Measurements from ENCODE around the gene P2RX5. TPM values are rescaled to one million over a fixed set of nuclear protein-coding genes. Genes with fewer than 3 reads are reported as not detected.

The P2RX5 gene
- total and polyA plus RNA-seq, 2 experiments from 2014 or later: 7.5 to 13.6 TPM

DNA sequence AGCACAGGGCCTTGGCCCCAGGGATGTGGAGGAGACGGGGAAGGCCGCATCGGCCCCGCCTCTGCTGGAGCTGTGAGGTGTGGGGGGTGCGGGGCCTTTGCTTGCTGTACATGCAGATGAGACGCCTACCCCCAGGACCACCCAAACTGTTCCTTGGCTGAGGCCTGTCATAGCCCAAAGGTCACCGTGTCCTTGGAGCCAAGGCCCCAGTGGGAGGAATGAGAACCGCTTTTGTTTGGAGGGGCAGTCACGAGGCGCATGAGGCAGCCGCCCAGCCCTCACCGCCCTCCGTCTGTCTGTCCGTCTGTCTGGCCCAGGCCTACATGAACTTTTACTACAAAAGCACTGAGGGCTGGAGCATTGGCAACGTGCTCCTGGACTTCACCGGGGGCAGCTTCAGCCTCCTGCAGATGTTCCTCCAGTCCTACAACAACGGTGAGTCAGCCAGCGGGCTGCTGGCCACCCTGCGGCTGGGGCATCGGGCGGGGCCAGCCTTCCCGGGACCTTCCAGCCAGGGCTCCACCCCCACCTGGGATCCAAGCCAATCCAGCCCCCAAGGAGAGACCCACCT is 36.3 kb downstream of the P2RX5 start (continued):
- TF ChIP-seq REST (IDR thresholded peaks at IDR 0.05; ENCODE audit: unreplicated experiment): no peak
- TF ChIP-seq NANOG (IDR thresholded peaks at IDR 0.05; ENCODE audit: borderline replicate concordance): no peak
- TF ChIP-seq ZNF114 (CRISPR knock-in tag; IDR thresholded peaks at IDR 0.05): no peak
- TF ChIP-seq STAT1 (IDR thresholded peaks at IDR 0.05; ENCODE audit: unreplicated experiment): no peak
- no peak for TF ChIP-seq POLR2AphosphoS5 (IDR thresholded peaks at IDR 0.05; ENCODE audit: low read depth)
- TF ChIP-seq, protein P1, sequence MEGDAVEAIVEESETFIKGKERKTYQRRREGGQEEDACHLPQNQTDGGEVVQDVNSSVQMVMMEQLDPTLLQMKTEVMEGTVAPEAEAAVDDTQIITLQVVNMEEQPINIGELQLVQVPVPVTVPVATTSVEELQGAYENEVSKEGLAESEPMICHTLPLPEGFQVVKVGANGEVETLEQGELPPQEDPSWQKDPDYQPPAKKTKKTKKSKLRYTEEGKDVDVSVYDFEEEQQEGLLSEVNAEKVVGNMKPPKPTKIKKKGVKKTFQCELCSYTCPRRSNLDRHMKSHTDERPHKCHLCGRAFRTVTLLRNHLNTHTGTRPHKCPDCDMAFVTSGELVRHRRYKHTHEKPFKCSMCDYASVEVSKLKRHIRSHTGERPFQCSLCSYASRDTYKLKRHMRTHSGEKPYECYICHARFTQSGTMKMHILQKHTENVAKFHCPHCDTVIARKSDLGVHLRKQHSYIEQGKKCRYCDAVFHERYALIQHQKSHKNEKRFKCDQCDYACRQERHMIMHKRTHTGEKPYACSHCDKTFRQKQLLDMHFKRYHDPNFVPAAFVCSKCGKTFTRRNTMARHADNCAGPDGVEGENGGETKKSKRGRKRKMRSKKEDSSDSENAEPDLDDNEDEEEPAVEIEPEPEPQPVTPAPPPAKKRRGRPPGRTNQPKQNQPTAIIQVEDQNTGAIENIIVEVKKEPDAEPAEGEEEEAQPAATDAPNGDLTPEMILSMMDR (conservative IDR thresholded peaks at IDR 0.05; ENCODE audit: low read depth in 2 of 2): no peak
- no peak for TF ChIP-seq CREB1 (CRISPR knock-in tag; IDR thresholded peaks at IDR 0.05; ENCODE audit: low read depth)

- Mint-ChIP-seq H3K27me3 (ENCODE audit: insufficient read depth, low read depth, poor library complexity) (peaks cover 6% of the 10 kb centered on the region), H3K36me3 (ENCODE audit: low read depth) (peaks cover 3% of the 10 kb centered on the region; the same call in 1 of the 3 replicates), H3K27ac (no peak overlapping the region; the same call in 1 of the 2 replicates), H3K4me1 (peaks cover 10% of the 10 kb centered on the region; the same call in 2 of the 3 replicates), H3K9me3 (no peaks in the 10 kb centered on the region), H3K4me3 (no peak overlapping the region)
- 0 out of 2 replicates have a peak, but pooled peaks cover 3% of the 10 kb centered on the region for H3K36me3 ChIP-seq (ENCODE audit: insufficient read depth)
- no peaks in the 10 kb centered on the region for H3K9me2 ChIP-seq (ENCODE audit: insufficient read depth)
- H3K4me1 ChIP-seq (ENCODE audit: insufficient read depth): no peaks in the 10 kb centered on the region
- no peak overlapping the region for H3K4me2 ChIP-seq
- no peak overlapping the region for H3K4me3 ChIP-seq
- no peak for TF ChIP-seq JUNB (IDR thresholded peaks at IDR 0.05; ENCODE audit: unreplicated experiment)
- TF ChIP-seq NANOG (IDR thresholded peaks at IDR 0.05; ENCODE audit: borderline replicate concordance): no peak
- no peak for TF ChIP-seq STAT1 (IDR thresholded peaks at IDR 0.05; ENCODE audit: unreplicated experiment)
- no peak for TF ChIP-seq REST (IDR thresholded peaks at IDR 0.05; ENCODE audit: unreplicated experiment)
- TF ChIP-seq ZNF331 (CRISPR knock-in tag; IDR thresholded peaks at IDR 0.05; ENCODE audit: low read depth): no peak
- TF ChIP-seq EZH2phosphoT487 (IDR thresholded peaks at IDR 0.05; ENCODE audit: unreplicated experiment): no peak
- no peak overlapping the region for H3K27ac ChIP-seq (ENCODE audit: low read depth)
- ATAC-seq (no peak), DNase-seq (ENCODE audit: low spot score) (no peak)
- no peak overlapping the region for H2AFZ ChIP-seq
- H3K27me3 ChIP-seq (ENCODE audit: insufficient read depth): no peaks in the 10 kb centered on the region
- H3F3A ChIP-seq (replicated peaks; ENCODE audit: low read depth): 0 out of 2 replicates have a peak, but pooled peaks cover 4% of the 10 kb centered on the region
- no peaks in the 10 kb centered on the region for H4K20me1 ChIP-seq (replicated peaks; ENCODE audit: insufficient read depth)
- H3K79me2 ChIP-seq (replicated peaks; ENCODE audit: insufficient read depth): no peaks in the 10 kb centered on the region
Observed at GRCh38 chr17:3658784-3659449, 37.0 kb downstream of the P2RX5 start.

All from GM23338 (cell line).